Measurements from ENCODE around the gene PFDN6. TPM values are rescaled to one million over a fixed set of nuclear protein-coding genes. Genes with fewer than 3 reads are reported as not detected.

PFDN6 gene
- total and polyA plus RNA-seq, 2 of the 13 experiments (the other 11 are each of a cell fraction or from before 2014, with no cell fraction given), result 75.5 to 87.0 TPM

- no peak for TF ChIP-seq CEBPZ (IDR thresholded peaks at IDR 0.05; ENCODE audit: low read length)
- TF ChIP-seq PRDM15 (CRISPR knock-in tag; IDR thresholded peaks at IDR 0.05), result peak; percentile 70; the same call in 1 of the 2 replicates
- no peak for TF ChIP-seq FOXA1 (IDR thresholded peaks at IDR 0.05)
- peak; percentile 88 for TF ChIP-seq FOXA1 (CRISPR knock-in tag; IDR thresholded peaks at IDR 0.05)
- TF ChIP-seq ZBTB4 (CRISPR knock-in tag; IDR thresholded peaks at IDR 0.05; ENCODE audit: borderline replicate concordance), result no peak
- TF ChIP-seq IKZF4 (CRISPR knock-in tag; IDR thresholded peaks at IDR 0.05; ENCODE audit: borderline replicate concordance, low read depth, not compliant biosample characterization), result no peak
- no peak for TF ChIP-seq ZNF367 (CRISPR knock-in tag; IDR thresholded peaks at IDR 0.05; ENCODE audit: borderline replicate concordance)
- TF ChIP-seq ZFP36L1 (CRISPR knock-in tag; IDR thresholded peaks at IDR 0.05), result no peak
- no peak for TF ChIP-seq ZNF678 (CRISPR knock-in tag; IDR thresholded peaks at IDR 0.05)
- no peak; the same call in 1 of the 2 replicates for TF ChIP-seq ZFY (CRISPR knock-in tag; IDR thresholded peaks at IDR 0.05)
- no peak for TF ChIP-seq PTBP1 (IDR thresholded peaks at IDR 0.05; ENCODE audit: low read depth, low read length, poor library complexity, severe bottlenecking)
- TF ChIP-seq RXRB (CRISPR knock-in tag; IDR thresholded peaks at IDR 0.05; ENCODE audit: borderline replicate concordance), result peak; percentile 32
- TF ChIP-seq FOXK1 (CRISPR knock-in tag; IDR thresholded peaks at IDR 0.05; ENCODE audit: borderline replicate concordance, low read depth), result peak; percentile 100
- peak; percentile 95 for TF ChIP-seq PHF20 (CRISPR knock-in tag; IDR thresholded peaks at IDR 0.05)
Observed at GRCh38 chr6:33288921-33289783, at the start of gene PFDN6, which contains the start of gene WDR46 (continued).
